MCF 10A (cell line): ENCODE results near the gene PCNA. TPM values are rescaled to one million over a fixed set of nuclear protein-coding genes. Genes with fewer than 3 reads are reported as not detected.

Experiments used
- BruUV-seq: library from RNA; stranded (reverse); fragments of 400-500 nt; replicated peaks from 2 replicates; lab custom pipeline; 2021; lab: Mats Ljungman, UMichigan
- CTCF ChIA-PET: fragments of 300-600 bp; sonication (Branson Sonifier 250); formaldehyde crosslinking; extraction: SDS; loops from one replicate; lab custom pipeline; 2021; ENCODE audit warnings: antibody characterized with exemption, inconsistent platforms; lab: Yijun Ruan, JAX
- POLR2A ChIA-PET: fragments of 300-600, 350-650 bp; sonication (Branson Sonifier 250); formaldehyde crosslinking; extraction: SDS; loops from one replicate; lab custom pipeline; 2020; ENCODE audit warnings: antibody characterized with exemption, inconsistent platforms; lab: Yijun Ruan, JAX
- DNase-seq: peaks from one replicate; pipeline ENCODE4 v3.0.0-alpha.2; 2018; ENCODE audit not compliant: unreplicated experiment
- H3K27ac Mint-ChIP-seq: one replicate; pipeline ENCODE4 v1.8.0; 2022; ENCODE audit warnings: mild to moderate bottlenecking, low read depth, mixed read lengths; ENCODE audit not compliant: unreplicated experiment
- H3K27me3 Mint-ChIP-seq: one replicate; pipeline ENCODE4 v1.8.0; 2022; ENCODE audit warnings: mixed read lengths; ENCODE audit not compliant: insufficient read depth, unreplicated experiment
- H3K36me3 Mint-ChIP-seq: one replicate; pipeline ENCODE4 v1.8.0; 2022; ENCODE audit warnings: mild to moderate bottlenecking, moderate library complexity, mixed read lengths; ENCODE audit not compliant: insufficient read depth, unreplicated experiment
- H3K4me1 Mint-ChIP-seq: one replicate; pipeline ENCODE4 v1.8.0; 2022; ENCODE audit warnings: mixed read lengths; ENCODE audit not compliant: insufficient read depth, unreplicated experiment
- H3K4me3 Mint-ChIP-seq: one replicate; pipeline ENCODE4 v1.8.0; 2022; ENCODE audit warnings: mild to moderate bottlenecking, moderate library complexity, mixed read lengths; ENCODE audit not compliant: unreplicated experiment
- H3K9me3 Mint-ChIP-seq: one replicate; pipeline ENCODE4 v1.8.0; 2022; ENCODE audit warnings: mixed read lengths; ENCODE audit not compliant: unreplicated experiment
- CTCF ChIP-seq: fragments of 200-600 bp; IDR thresholded peaks from one replicate; pipeline ENCODE4 v1.8.0; 2022; ENCODE audit warnings: antibody characterized with exemption, mild to moderate bottlenecking; ENCODE audit not compliant: unreplicated experiment
- intact Hi-C: fragments of 100-400 bp; cut with micrococcal nuclease; formaldehyde crosslinking; loops from 2 replicates; pipeline ENCODE4 v1.14.1; 2022
- total RNA-seq: library from RNA; stranded (reverse); gene quantifications from 2 replicates; pipeline ENCODE4 v1.2.3, GENCODE V29; 2022

Gene PCNA
- total RNA-seq, 1 experiment from 2014 or later = 45.5 TPM

- peak; percentile 4 for DNase-seq
- no peaks in the 10 kb centered on the region for H3K9me3 Mint-ChIP-seq
- TF ChIP-seq CTCF = no peak
- intact Hi-C loops = no loop called here
- peaks cover 21% of the 10 kb centered on the region for H3K4me1 Mint-ChIP-seq
- BruUV-seq = no TSS peak
- POLR2A ChIA-PET = interaction anchor here (0.6 to 2.5 kb wide), 12 partner anchors 7 to 632 kb away, joined by 3 to 22 read pairs (median 4); partner anchors contain the start of gene SHLD1
- H3K27me3 Mint-ChIP-seq = no peaks in the 10 kb centered on the region
- H3K4me3 Mint-ChIP-seq = peak overlapping the region; percentile 90
- CTCF ChIA-PET = interaction anchor here (0.6 to 4.0 kb wide), 5 partner anchors 8 to 454 kb away, joined by 3 to 36 read pairs (median 5); partner anchors contain the start of gene CDS2
- peak overlapping the region; percentile 46 for H3K27ac Mint-ChIP-seq
- peaks cover 41% of the 10 kb centered on the region for H3K36me3 Mint-ChIP-seq
These were observed 1.3 kb downstream of the PCNA start for GRCh38 chr20:5118220-5119142.

GRCh38 chr20:5116875-5117274 is 2.9 kb downstream of the PCNA start:
- CTCF ChIA-PET = interaction anchor here (0.7 to 1.4 kb wide), 3 partner anchors 88 to 107 kb away, joined by 3 read pairs; no protein-coding TSS in a partner anchor
- Mint-ChIP-seq H3K9me3 (no peaks in the 10 kb centered on the region), H3K36me3 (peaks cover 48% of the 10 kb centered on the region), H3K27ac (no peak overlapping the region), H3K4me3 (no peak overlapping the region), H3K27me3 (no peaks in the 10 kb centered on the region), H3K4me1 (peaks cover 12% of the 10 kb centered on the region)
- no TSS peak for BruUV-seq
- no peak for DNase-seq
- no peak for TF ChIP-seq CTCF
- POLR2A ChIA-PET = interaction anchor here (1.0 to 1.6 kb wide), 4 partner anchors 37 to 76 kb away, joined by 3 to 5 read pairs (median 4); no protein-coding TSS in a partner anchor
- intact Hi-C loops = no loop called here

GRCh38 chr20:5114403-5114802 is 5.4 kb downstream of the PCNA start:
- CTCF ChIA-PET = interaction anchor here (0.6 to 1.9 kb wide), 7 partner anchors 48 to 374 kb away, joined by 3 to 5 read pairs (median 3); no protein-coding TSS in a partner anchor
- POLR2A ChIA-PET = interaction anchor here (0.7 to 1.2 kb wide), 5 partner anchors 36 to 486 kb away, joined by 3 to 4 read pairs (median 3); no protein-coding TSS in a partner anchor
- no TSS peak for BruUV-seq
- peaks cover 60% of the 10 kb centered on the region for H3K36me3 Mint-ChIP-seq
- H3K4me3 Mint-ChIP-seq = peak overlapping the region; percentile 92
- peaks cover 6% of the 10 kb centered on the region for H3K4me1 Mint-ChIP-seq
- no peak for DNase-seq
- no peak for TF ChIP-seq CTCF
- no peak overlapping the region for H3K27ac Mint-ChIP-seq
- H3K9me3 Mint-ChIP-seq = no peaks in the 10 kb centered on the region
- intact Hi-C loops = no loop called here
- H3K27me3 Mint-ChIP-seq = no peaks in the 10 kb centered on the region

- Mint-ChIP-seq H3K4me3 (peak overlapping the region; percentile 92), H3K27me3 (no peaks in the 10 kb centered on the region), H3K9me3 (no peaks in the 10 kb centered on the region), H3K4me1 (peaks cover 6% of the 10 kb centered on the region), H3K36me3 (peaks cover 68% of the 10 kb centered on the region), H3K27ac (peak overlapping the region; percentile 97)
- POLR2A ChIA-PET = no interaction called here
- intact Hi-C loops = no loop called here
- no peak for DNase-seq
- TF ChIP-seq CTCF = no peak
- CTCF ChIA-PET = interaction anchor here (1.0 to 1.3 kb wide), 2 partner anchors 73 to 355 kb away, joined by 3 read pairs; no protein-coding TSS in a partner anchor
- BruUV-seq = no TSS peak
These were observed 6.2 kb downstream of the PCNA start for GRCh38 chr20:5113615-5113986.
